ENCODE data around the gene ATG9B.

- TF ChIP-seq POLR2AphosphoS5 (IDR thresholded peaks at IDR 0.05) (no peak), CTCF (IDR thresholded peaks at IDR 0.05) (no peak), EP300 (IDR thresholded peaks at IDR 0.05) (no peak), POLR2A (IDR thresholded peaks at IDR 0.05) (no peak)
These were observed 34.8 kb downstream of the ATG9B start for GRCh38 chr7:150989456-150989855.

All from suprapubic skin (tissue), 4 donors.